ENCODE results near the gene DNAH6.
A peak's percentile ranks its signal among the peaks of the same experiment; 100 is the strongest.
"Not testable (repeated sequence)": the region's sequence is repeated elsewhere in the genome, so short reads cannot be mapped to it uniquely, and the experiment has no call there.

The DNAH6 gene, protein sequence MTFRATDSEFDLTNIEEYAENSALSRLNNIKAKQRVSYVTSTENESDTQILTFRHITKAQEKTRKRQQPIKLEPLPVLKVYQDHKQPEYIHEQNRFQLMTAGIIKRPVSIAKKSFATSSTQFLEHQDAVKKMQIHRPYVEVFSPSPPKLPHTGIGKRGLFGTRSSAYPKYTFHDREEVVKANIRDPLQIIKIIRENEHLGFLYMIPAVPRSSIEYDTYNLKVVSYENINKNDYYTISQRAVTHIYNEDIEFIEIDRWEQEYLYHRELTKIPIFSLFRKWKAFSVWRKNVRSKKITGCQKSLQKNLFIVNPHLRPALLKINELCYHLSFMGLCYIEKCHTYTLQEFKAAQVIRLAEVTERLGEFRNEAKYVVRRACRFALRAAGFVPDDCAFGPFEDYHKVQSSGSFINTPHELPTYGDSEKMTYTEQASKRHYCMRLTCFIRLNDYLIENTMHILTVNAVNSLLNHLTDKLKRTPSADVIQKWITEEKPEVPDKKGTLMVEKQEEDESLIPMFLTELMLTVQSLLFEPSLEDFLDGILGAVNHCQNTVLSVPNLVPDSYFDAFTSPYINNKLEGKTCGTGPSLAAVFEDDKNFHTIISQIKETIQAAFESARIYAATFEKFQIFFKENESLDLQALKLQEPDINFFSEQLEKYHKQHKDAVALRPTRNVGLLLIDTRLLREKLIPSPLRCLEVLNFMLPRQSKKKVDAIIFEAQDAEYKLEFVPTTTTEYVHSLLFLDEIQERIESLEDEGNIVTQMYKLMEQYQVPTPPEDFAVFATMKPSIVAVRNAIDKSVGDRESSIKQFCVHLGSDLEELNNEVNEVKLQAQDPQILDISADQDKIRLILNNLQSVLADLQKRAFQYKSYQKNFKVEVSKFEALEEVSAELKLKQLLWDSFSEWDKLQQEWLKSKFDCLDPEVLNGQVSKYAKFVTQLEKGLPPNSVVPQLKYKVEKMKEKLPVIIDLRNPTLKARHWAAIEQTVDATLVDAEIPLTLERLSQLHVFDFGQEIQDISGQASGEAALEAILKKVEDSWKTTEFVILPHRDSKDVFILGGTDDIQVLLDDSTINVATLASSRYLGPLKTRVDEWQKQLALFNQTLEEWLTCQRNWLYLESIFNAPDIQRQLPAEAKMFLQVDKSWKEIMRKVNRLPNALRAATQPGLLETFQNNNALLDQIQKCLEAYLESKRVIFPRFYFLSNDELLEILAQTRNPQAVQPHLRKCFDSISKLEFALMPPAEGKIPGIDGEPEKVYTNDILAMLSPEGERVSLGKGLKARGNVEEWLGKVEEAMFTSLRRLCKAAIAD (N-terminal part only)

DNA sequence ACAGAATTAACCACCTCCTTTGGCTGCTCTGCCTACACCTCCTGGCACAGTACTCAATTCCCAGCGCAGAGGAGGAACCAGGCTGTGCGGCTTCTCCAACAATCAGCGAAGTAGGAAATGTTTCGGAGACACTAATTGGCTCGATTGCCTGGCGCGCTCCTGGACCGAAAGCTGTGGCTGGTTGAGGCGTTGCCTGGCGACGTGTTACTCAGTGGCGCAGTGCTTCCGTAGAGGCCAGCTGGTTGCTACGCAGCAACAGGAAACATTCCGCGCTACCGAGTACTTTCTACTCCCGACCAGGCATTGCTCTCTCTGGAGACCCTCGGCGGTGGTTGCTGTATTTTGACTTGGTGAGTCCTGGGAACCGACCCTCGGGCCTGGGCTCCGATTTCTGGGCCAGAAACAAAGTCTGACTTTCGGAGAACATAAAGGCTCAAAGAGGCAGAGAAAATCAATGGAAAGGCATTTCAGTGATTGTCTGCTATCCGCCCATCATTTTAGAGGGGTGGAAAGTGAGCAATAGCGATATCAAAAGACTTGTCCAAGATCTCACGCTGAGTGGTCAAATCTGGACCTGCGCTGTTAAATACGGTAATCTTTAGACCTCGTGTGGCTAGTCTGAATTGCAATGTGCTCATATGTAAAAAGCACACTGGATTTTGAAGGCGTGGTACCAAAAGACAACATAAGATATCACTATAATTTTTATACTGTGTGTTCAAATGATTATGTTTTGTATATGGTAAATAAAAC is at the start of gene DNAH6:
TSS of gene DNAH6 (plus strand) at position 265 of the 753 bp plus-strand sequence. CDS start 1,329 bp downstream, outside the sequence.
- DNase-seq (ENCODE audit: insufficient read length, low spot score) (peak; percentile 44), FAIRE-seq (peak; percentile 85)

GRCh38 chr2:84467389-84467788 is 48.9 kb upstream of the DNAH6 start:
- no peak for FAIRE-seq

GRCh38 chr2:84472423-84472822 is 43.9 kb upstream of the DNAH6 start:
- not testable (repeated sequence) for DNase-seq (ENCODE audit: insufficient read length, low spot score); FAIRE-seq

More at GRCh38 chr2:84467389-84467788, 48.9 kb upstream of the DNAH6 start:
- no peak for DNase-seq (ENCODE audit: insufficient read length, low spot score)

- FAIRE-seq (no peak), DNase-seq (ENCODE audit: insufficient read length, low spot score) (no peak)
Observed at GRCh38 chr2:84472856-84473565, 43.3 kb upstream of the DNAH6 start.

- FAIRE-seq (no peak), DNase-seq (ENCODE audit: insufficient read length, low spot score) (no peak)
Observed at GRCh38 chr2:84474176-84474575, 42.1 kb upstream of the DNAH6 start.

- FAIRE-seq, result no peak
Observed at GRCh38 chr2:84477886-84478285, 38.4 kb upstream of the DNAH6 start.

GRCh38 chr2:84478867-84479266 is 37.4 kb upstream of the DNAH6 start:
- DNase-seq (ENCODE audit: insufficient read length, low spot score) (no peak), FAIRE-seq (no peak)

More at GRCh38 chr2:84477886-84478285, 38.4 kb upstream of the DNAH6 start:
- no peak for DNase-seq (ENCODE audit: insufficient read length, low spot score)

GRCh38 chr2:84481702-84482101 is 34.6 kb upstream of the DNAH6 start:
- no peak for FAIRE-seq
- DNase-seq (ENCODE audit: insufficient read length, low spot score), result no peak

GRCh38 chr2:84482603-84483002 is 33.7 kb upstream of the DNAH6 start:
- no peak for FAIRE-seq
- DNase-seq (ENCODE audit: insufficient read length, low spot score), result no peak

GRCh38 chr2:84483320-84483719 is 33.0 kb upstream of the DNAH6 start:
- FAIRE-seq, result no peak

DNA sequence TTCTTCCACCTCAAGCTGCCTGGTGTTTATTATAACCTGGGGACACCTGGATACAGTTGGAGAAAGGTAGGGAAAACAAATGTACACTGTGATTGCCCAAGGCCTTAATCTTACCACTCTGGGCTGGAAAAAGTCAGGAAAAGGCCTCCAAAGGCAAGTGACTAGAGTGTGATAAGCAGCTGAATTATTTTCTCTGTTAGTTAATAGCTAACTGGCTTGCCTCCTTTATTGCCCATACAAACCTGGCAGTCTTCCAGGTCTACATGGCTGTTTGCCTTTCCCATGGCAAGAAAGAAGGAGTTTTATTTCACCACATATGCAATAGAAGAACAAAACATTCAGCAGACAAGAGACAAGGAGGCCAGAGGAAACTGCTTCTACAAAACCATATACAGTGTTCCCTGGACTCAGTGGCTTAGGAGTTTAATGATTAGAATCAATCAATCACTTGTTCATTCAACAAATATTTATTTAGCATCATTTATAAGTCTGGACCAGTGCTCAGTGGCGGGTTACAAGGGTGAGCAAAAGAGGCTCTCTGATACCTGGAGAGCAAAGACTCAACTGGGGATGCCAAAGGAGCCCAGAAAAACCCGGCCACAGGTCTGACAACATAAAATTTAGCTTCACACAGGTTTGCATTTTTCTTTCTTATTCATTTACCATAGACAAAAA is 29.7 kb upstream of the DNAH6 start:
- no peak for FAIRE-seq
- no peak for DNase-seq (ENCODE audit: insufficient read length, low spot score)

More at GRCh38 chr2:84483320-84483719, 33.0 kb upstream of the DNAH6 start:
- no peak for DNase-seq (ENCODE audit: insufficient read length, low spot score)

DNA sequence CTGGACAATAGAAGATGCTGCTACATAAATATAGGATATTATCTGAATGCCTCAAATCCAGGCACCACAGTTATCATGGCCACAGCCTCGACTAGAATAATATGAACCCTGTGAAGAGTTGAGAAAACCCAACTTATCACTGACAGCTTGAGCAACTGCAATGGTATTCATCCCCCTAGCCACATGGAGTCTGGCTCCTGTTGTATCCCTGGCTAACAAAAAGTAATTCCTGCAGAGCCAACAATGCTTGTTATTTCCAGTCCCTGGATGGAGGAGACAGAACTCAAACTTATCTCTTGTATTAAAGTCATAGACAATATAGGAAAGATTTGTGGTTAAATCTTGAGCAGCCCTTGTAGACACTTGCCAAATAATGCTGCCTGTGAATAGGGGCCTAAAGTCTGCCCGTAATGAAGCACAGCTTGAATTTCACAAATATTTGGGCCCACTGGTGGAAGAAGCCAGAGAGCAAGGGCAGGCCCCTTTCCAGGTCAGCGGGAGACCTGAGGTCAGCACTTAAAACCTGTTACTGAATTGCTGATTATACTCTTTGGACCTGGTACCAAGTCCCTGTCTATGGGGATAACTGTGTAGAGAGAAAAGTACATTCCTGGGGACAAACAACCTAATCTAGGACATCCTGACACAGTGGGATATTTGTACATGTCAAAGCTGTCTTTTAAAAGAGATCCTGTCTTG is 28.9 kb upstream of the DNAH6 start:
- FAIRE-seq, result no peak
- no peak for DNase-seq (ENCODE audit: insufficient read length, low spot score)

DNA sequence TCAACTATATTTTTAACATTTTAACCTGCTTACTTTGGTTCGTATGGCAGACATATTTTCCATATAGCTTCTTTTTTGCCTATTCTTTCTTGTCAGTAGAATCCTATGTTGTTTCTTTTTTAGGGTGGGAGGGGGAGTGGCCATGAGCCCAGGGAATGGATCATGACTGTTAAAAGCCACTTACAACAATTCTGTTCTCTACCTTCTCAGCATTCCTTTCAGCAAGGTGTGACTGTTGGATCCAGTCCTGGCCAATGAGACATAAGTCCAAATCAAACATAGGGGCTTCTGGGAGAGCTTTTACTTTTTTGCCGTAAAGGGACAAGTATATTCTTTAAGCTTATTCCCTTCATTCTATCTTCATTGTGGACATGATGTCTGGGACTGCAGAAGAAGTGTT is 25.0 kb upstream of the DNAH6 start:
- DNase-seq (ENCODE audit: insufficient read length, low spot score) (no peak), FAIRE-seq (no peak)

GRCh38 chr2:84491741-84492140 is 24.6 kb upstream of the DNAH6 start:
- FAIRE-seq, result no peak
- no peak for DNase-seq (ENCODE audit: insufficient read length, low spot score)

DNA sequence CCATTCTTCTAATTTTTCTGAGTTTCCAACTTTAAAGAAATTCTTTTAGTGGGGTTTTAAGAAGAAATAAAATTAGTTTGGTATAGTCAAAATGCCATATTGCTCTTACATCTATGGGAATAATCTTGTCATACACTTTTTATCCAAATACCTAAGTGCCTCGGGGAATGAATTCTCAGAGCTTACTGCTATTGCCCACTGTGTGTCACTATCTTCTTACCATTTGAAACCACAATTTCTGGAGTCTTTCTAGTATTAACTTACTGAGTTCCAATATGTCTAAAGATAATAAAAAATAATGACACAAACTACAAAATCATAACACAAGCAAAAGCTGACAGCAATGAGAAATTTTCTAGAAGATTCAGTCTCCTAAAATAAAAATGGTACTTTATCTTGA is 23.7 kb upstream of the DNAH6 start:
- FAIRE-seq, result no peak
- DNase-seq (ENCODE audit: insufficient read length, low spot score), result no peak

GRCh38 chr2:84493514-84493913 is 22.8 kb upstream of the DNAH6 start:
- DNase-seq (ENCODE audit: insufficient read length, low spot score) (no peak), FAIRE-seq (no peak)

DNA sequence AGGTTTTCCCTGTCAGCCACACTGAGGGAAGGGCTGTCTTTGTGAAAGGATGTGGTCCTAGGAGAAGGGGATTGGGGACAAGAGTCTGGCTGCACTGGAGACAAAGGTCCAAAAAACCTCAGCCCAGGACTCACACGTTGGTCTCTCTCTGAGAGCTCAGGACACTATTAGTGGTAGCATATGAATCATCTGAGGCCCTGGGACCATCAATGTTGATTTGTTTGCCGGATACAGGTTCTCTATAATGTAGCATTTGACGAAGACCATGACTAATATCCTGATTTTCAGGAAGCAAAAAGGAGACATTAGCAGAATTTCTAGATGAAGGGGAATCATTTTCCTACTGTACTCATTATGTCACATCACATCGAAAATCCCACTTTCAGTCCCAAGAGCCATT is 22.2 kb upstream of the DNAH6 start:
- FAIRE-seq (no peak), DNase-seq (ENCODE audit: insufficient read length, low spot score) (no peak)

- peak; percentile 17 for DNase-seq (ENCODE audit: insufficient read length, low spot score)
- FAIRE-seq, result peak; percentile 79
Observed at GRCh38 chr2:84495539-84496146, 20.7 kb upstream of the DNAH6 start.

Data from GM19239 (cell line).